GM19372 (cell line): ENCODE results near the gene TBC1D8.
A peak's percentile ranks its signal among the peaks of the same experiment; 100 is the strongest.

Experiments used
- ATAC-seq: cut with Tn5 transposase; IDR thresholded peaks from one replicate; pipeline ENCODE4 v1.9.1; 2021; ENCODE audit warnings: mild to moderate bottlenecking, low read depth, moderate library complexity; ENCODE audit not compliant: unreplicated experiment

TBC1D8 gene

GRCh38 chr2:101037161-101037755, 113.9 kb downstream of the TBC1D8 start:
- ATAC-seq = no peak

GRCh38 chr2:101036562-101036961, 114.6 kb downstream of the TBC1D8 start:
- ATAC-seq = no peak

- no peak for ATAC-seq
Observed at GRCh38 chr2:101032084-101032776, 119.0 kb downstream of the TBC1D8 start.

GRCh38 chr2:101030866-101031554, 120.2 kb downstream of the TBC1D8 start:
- ATAC-seq = no peak

- no peak for ATAC-seq
Observed at GRCh38 chr2:101027852-101028251, 123.3 kb downstream of the TBC1D8 start.

GRCh38 chr2:101026923-101027469, 124.2 kb downstream of the TBC1D8 start:
- no peak for ATAC-seq

GRCh38 chr2:101026253-101026701, 124.9 kb downstream of the TBC1D8 start:
- ATAC-seq = no peak

GRCh38 chr2:101025561-101025960, 125.6 kb downstream of the TBC1D8 start:
- ATAC-seq = no peak

GRCh38 chr2:101023327-101024107, 127.7 kb downstream of the TBC1D8 start:
- no peak for ATAC-seq

GRCh38 chr2:101022221-101022620, 129.0 kb downstream of the TBC1D8 start:
- no peak for ATAC-seq

GRCh38 chr2:101018934-101019333, 132.2 kb downstream of the TBC1D8 start:
- ATAC-seq = no peak

- no peak for ATAC-seq
Observed at GRCh38 chr2:101017371-101017770, 133.8 kb downstream of the TBC1D8 start.

GRCh38 chr2:101014264-101014857, 136.8 kb downstream of the TBC1D8 start:
- ATAC-seq = no peak

GRCh38 chr2:101012706-101013181, 138.4 kb downstream of the TBC1D8 start:
- ATAC-seq = no peak

GRCh38 chr2:101012054-101012705, 139.0 kb downstream of the TBC1D8 start:
- ATAC-seq = peak; percentile 87

- no peak for ATAC-seq
Observed at GRCh38 chr2:101011152-101011551, 140.0 kb downstream of the TBC1D8 start.

GRCh38 chr2:101007415-101008345, 143.5 kb downstream of the TBC1D8 start:
- ATAC-seq = no peak

GRCh38 chr2:101006065-101006715, 145.0 kb downstream of the TBC1D8 start:
- ATAC-seq = no peak
